ENCODE data around the gene PEAK3.

The PEAK3 gene

DNA sequence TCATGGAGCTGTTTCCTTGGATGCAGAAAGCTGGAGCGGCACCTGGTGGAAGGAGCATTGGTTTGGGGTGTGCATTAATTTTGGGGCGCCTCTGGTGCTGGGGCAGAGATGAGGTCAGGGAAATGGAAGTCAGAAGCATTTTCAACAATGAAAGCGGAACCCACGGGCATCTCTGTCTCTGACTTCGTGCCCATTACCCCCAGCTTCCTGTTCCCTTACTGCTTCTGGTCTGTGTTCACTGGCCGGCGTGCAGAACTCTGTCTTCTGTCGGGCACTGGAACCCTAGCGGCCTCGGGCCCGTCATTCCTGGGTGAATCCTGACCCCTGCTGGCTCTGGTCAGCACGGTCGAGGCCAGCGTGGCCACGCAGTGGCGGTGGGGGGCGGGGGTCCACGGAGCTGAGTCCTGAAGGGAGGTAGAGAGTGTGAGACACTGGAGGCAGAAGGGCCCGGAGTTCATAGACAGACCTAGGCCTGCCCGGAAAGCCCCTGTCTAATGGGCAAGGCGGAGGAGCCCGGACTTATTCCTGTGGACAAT is 33.9 kb upstream of the PEAK3 start:
- no peak for DNase-seq (ENCODE audit: low read depth in 2 of 2)

DNA sequence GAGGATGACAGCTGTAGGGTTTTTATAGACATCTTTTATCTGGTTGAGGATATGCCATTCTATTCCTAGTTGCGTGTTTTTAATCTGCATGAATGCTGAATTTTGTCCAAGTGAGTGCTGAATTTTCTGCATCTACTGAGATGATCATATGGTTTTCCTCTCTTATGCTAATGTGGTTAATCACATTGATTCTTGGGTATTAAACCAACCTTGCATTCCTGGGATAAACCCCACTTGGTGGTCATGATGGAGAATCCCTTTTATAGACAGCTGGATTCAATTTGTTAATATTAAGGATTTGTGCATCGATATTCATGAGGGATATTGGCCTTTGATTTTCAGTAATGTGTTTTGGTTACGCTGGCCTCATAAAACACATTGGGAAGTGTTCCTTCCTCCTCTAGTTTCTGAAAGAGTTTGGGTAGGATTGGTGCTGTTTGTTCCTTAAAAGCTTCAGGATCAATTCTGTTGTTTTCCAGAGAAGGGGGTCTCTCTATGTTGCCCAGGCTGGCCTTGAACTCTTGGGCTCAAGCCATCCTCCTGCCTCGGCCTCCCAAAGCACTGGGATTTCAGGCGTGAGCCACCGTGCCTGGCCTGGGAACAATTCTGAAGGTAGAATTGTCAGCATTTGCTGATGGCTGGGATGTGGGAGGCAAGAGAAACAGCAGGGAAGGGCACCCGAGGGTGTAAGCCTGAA is 33.3 kb upstream of the PEAK3 start:
- DNase-seq (ENCODE audit: low read depth in 2 of 2), result no peak

DNA sequence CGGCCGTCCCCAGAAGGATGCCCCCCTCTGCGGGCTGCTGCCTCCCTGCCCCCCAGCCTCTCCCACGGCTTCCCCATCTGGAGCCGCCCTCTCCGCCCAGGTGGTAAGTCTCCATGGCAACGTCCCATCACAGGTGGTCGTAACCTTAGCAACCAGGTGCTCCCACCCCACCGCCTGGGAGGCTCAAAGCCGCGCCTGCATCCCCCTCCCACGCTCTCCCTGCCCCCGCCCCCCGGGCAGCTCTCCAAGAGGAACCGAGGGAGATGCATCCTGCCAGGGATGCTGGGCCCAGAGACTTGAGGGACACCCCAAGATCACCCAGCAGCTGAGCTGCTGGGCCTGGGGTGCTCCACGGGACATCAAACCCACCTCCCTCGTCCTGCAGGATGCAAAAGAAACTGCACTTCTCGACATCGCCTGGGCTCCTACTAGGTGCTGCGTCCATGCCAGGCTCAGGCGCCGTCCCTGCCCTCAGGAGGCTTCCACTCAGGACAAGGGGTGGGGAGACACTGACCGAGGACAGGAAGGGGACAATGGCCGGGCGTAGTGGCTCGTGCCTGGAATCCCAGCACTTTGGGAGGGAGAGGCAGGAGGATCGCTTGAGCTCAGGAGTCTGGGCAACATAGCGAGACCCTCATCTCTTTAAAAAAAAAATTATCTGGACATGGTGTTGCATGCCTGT is 31.0 kb upstream of the PEAK3 start:
- DNase-seq (ENCODE audit: low read depth in 2 of 2), result no peak

DNA sequence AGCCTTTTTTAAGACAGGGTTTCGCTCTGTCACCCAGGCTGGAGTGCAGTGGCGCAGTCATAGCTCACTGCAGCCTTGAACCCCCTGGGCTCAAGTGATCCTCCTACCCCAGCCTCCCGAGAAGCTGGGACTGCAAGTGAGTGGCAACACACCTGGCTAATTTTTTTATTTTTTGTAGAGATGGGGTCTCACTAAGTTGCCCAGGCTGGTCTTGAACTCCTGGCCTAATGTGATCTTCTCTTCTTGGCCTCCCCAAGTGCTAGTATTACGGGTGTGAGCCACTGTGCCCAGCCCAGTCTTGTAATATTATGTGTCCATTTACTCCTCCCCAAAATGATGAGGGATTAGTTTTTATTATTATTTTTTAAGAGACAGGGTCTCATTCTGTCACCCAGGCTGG is 29.1 kb upstream of the PEAK3 start:
- no peak for DNase-seq (ENCODE audit: low read depth in 2 of 2)

DNA sequence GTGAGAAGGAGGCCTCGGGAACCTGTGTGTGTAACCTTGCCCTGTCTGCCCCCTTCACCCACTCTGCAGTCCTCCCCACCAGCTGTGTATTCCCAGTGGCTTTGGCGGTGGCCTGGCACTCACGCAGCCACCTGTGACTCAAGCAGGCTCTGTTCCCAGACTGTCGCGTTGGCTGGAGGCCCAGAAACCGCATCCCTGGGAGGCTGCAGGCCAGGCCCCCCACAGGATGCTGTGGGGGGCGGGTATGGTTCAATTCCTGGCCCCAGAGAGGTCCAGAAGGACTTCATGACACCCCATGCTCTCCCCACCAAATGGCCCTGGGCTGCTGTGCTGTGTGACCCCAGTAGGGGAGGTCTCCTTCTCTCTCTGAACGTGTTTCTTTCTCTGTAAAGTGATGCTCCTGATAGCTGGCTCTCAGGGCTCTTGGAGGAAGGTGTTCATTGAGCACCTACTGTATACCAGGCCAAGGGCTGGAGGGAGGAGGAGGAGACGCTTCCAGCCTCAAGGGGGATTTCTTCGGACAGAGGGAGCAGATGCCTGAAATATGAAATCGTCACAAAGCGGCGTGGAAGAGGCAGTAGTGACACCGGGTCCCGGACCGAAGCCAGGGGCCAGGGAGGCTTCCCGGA is 27.9 kb upstream of the PEAK3 start:
- DNase-seq (ENCODE audit: low read depth in 2 of 2), result no peak

DNA sequence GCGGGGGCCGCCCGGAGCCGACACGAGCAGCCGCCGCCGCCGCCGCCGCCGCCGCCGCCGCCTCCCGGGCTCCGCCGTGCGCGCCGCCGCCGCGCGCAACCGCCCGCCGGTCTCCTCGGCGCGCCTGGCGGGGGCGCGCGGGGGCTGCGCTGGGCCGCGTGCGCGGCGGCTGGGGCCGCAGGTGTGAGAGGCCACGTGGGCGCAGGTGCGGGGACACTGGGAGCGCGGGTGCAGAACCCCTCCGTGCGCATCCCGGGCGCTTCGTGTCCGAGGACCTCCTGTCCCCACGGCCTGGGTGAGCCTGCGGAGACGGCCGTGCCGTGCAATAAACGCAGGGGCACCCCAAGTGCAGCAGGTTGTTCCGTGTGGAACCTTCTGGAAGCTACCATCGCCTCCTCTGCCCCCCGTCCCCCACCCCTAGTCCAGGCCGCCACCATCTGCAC is 26.2 kb upstream of the PEAK3 start, which contains the start of gene LINGO3:
TSS of gene LINGO3 (minus strand) at position 41 of the 443 bp plus-strand sequence. CDS start 16,378 bp downstream, outside the sequence.
- no peak for DNase-seq (ENCODE audit: low read depth in 2 of 2)

DNA sequence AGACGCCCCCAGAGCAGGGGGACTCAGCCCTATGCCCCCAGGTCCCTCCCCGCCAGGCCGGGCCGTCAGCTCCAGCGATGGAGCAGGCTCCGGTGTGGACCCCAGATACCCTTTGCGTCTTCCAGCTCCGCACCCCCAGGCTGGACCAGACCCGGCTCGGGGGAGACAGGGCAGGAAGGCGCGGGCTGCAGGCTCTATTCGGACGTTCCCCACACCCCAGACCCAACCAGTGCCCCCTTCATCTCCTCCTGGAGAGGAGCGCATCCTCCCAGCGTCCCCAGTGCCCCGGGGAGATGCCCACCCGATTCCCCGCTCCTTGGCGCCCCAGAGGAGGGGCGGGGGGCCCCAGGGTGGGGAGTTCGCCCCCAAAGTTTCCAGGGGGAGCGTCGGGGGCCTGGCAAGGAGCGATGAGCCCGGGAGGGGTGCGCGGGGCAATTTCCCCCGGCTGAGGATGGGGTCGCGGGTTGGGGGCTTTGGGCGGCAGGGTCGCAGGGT is 25.6 kb upstream of the PEAK3 start:
- DNase-seq (ENCODE audit: low read depth in 2 of 2), result no peak

DNA sequence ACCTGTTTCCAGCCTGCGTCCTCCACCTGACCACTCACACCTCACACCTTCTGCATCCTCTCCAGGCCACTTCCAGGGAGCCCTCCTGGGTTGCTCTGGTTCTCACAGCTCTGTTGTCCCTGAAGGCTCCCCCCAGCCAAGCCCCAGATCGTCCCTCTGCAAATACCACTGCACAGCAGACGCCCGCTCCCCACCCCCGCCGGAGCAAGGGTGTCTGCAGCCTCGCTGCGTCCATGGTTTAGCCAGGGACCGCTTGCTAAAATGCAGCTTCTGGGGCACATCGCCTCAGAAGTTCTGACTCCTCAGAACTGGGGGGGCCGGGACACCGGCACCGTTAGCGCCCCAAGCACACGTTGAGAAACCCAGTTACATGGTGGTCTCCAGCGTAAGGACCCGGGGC is 25.0 kb upstream of the PEAK3 start:
- DNase-seq (ENCODE audit: low read depth in 2 of 2), result no peak

DNA sequence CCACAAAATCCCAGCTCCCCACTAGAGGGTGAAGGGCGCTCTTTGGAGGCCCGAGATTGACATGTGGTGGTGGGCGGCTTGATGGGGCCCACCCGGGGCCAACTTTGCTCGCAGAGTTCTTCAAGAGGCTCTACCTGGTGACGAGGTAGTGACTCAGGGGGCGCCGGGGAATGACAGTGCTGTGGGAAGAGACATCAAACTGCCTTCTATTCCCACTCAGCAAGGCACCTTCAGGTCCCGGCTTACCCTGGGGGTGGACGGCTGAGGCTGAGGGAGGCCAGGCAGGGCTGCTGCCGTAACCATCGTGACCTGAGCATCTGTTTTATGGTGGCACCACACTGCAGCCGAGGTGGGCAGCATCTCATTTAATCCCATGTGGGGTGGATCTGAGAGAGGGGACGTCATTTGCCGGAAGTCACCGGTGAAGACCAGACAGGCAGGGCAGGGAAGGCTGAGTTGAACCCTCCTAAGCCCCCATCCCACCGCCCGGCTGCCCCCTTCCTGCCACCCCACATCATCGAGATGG is 24.4 kb upstream of the PEAK3 start:
- no peak for DNase-seq (ENCODE audit: low read depth in 2 of 2)

DNA sequence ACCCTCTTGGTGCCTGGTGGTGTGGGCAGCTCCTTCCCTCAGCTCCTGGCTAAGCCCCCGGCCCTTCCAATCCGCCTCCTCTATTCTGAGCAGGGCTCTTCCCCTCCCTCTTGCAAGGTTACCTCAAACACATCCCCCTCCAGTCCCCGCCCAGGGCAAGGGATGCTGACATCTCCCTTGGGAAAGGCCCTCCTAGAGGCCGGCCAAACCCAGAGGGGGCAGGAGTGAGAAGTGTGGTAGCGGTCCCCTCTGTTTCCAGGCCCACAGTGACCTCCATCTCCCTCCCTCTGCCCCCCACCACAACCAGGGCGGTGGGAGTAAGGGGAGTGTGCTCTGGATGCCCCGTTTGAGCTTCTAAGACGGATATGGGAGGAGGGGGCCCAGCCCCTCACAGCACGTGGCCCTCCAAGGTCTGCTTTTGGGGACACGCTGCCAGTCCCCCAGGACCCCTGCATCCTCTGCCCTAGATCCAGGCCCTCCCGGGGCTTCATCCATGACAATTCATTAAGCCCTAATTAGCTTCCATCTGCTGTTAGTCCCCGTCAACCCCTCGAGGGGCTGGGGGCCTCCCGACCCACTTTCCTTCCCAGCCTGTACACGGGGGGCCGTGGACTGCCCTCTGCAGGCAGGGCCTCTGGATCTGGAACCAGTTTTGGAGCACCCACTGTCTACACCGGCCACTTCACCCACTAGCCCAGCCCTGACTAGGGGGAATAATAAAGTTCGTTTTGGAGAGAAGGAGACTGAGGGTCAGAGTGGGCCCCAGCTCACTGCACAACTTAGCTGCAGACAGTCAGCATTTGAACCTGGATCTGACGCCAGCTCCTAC is 23.7 kb upstream of the PEAK3 start:
- no peak for DNase-seq (ENCODE audit: low read depth in 2 of 2)

DNA sequence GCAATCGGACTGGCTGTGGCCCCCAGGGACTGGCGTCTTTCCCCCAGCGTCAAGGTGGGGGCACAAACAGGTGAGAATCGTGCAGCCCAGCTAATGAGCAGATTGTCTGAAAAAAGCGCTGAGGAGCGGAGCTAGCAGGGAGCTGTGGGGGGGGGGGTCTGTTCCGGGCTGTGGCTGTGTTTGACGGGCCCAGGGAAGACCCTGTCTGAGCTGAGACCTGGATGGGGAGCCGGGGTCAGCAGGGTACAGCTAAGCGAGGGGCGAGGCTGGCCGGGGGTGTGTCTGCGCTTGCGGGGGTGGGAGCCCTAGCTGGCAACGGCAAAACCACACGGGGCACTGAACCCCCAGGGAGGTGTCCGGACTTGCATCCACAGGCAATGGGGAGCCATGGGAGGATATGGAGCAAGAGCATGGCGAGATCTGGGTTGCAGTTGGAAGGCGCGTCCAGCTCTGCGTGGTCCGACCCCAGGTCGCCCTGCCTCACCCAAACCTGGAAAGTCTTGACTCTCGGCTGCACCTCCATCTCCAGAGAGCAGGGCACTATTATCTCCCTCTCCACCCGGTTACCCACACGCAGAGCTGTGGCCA is 21.3 kb upstream of the PEAK3 start:
- no peak for DNase-seq (ENCODE audit: low read depth in 2 of 2)

DNA sequence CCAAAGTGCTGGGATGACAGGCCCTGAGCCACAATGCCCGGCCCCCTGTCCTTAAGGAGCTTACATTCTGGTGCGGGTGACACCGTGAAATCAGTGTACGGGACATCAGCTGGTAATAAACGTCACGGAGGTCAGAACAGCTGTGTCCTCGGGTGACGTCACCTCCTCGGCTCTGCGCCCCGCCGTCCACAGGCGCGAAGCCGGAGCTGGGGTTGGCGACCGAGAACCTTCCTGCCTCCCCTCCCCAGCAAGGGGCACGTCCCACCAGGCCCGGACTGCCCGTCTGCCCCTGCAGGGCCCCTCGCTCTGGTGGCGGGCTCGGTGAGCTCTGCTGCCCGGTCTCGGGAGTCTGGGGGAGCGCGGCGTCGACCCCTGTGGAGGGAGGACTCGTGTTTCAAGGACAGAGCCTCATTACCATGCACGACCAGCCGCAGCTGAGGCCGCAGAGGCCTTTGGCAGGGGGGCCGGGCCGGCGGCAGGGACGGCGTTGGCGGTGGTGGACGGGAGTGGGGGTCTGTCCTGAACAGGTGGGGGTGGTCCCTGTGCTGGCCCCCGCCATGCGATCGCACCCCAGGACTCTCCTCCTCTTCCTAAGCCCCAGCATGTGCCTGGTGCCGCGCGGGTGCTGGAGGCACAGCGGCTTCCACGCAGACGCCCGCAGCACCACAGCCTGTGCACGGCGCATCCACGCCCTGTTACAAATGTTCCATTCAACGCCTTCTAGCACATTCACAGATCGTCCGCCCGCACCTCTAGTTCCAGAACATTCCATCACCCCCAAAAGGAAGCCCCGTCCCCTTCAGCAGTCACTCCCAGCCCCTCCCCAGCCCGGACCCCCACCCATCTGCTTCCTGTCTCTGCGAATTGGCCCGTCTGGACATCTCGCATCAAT is 20.6 kb upstream of the PEAK3 start:
- no peak for DNase-seq (ENCODE audit: low read depth in 2 of 2)

DNA sequence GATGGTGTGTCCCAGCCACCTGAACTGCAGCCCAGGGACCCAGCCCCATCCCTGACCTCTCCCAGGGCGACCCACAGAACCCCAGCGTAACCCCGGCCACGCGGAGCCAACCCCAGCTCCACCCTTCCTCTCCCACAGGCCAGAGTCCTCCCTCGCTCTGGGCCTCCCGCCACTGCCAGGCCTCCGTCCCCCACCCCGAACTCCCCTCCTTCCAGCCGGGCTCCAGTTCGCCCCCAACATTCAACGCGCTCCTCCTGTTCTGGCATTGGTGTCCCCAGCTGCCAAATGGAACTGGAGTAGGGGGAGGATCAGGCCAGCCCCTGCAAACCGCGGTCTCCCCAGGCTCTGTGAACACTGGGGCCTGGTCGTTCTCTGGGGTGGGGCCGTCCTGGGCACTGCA is 18.6 kb upstream of the PEAK3 start:
- DNase-seq (ENCODE audit: low read depth in 2 of 2), result no peak

DNA sequence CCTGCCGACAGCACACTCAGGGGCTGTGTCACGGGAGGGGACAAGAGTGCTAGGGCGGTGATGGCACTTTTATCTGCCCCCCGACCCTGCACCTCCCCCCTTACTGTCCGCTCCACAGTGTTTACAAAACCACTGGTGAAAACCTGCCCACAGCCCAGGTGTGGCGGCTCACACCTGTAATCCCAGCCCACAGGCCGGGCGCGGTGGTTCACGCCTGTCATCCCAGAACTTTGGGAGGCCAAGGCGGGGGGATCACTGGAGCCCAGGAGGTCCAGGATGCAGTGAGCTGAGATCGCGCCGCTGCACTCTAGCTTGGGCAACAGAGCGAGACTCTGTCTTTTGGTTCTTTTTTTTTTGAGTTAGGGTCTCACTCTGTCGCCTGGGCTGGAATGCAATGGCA is 14.2 kb upstream of the PEAK3 start:
- DNase-seq (ENCODE audit: low read depth in 2 of 2), result no peak

DNA sequence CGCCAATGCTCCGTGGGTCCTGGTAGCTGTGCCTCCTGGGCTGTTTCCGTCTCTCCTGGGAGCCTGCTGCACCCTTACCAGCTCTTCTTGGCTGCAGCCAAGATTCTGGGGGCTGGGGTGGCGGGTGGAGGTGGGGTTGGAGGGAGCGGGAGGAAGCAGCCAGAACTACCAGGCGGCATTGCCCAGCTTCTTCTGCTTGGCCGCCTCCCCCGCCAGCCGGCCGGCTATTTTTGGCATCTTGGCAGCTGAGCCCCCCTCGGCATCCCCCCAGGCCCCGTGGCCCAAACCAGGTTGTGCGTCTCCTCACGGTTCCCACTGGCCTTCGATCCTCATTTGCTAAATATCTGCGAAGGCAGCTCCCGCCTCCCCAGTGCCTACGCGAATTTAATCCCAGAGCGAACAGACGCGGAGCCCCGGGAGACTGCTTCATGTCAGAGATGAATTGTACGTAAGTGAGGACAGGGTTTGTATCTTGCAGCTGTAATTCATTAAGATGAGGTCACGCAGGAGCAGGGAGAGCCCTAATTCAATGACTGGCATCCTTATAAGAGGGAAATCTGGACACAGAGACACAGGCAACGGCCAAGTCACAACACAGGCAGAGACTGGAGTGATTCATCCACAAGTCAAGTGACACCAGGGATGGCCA is 12.8 kb upstream of the PEAK3 start:
- no peak for DNase-seq (ENCODE audit: low read depth in 2 of 2)

DNA sequence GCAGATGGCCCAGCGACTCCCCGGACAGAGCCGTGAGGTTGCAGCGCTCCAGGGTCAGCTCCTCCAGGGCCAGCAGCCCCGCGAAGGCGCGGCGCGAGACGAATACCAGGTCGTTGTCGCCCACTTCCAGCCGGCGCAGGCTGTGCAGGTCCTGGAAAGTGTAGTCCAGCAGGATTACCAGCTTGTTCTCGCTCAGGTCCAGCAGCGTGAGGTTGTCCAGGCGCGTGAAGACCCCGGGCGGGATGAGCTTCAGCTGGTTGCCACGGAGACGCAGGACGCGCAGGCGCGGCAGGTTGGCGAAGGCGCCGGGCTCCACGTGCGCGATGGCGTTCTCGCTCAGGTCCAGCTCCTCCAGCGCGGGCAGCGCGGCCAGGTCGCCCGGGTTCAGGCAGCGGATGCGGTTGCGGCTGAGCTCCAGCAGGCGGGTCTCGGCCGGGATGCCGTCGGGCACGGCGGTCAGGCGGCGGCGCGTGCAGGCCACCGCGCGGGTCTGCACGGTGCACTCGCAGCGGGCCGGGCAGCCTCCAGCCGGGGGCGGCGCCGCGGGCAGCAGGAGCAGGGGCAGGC is 9.3 kb upstream of the PEAK3 start:
- DNase-seq (ENCODE audit: low read depth in 2 of 2), result no peak

DNA sequence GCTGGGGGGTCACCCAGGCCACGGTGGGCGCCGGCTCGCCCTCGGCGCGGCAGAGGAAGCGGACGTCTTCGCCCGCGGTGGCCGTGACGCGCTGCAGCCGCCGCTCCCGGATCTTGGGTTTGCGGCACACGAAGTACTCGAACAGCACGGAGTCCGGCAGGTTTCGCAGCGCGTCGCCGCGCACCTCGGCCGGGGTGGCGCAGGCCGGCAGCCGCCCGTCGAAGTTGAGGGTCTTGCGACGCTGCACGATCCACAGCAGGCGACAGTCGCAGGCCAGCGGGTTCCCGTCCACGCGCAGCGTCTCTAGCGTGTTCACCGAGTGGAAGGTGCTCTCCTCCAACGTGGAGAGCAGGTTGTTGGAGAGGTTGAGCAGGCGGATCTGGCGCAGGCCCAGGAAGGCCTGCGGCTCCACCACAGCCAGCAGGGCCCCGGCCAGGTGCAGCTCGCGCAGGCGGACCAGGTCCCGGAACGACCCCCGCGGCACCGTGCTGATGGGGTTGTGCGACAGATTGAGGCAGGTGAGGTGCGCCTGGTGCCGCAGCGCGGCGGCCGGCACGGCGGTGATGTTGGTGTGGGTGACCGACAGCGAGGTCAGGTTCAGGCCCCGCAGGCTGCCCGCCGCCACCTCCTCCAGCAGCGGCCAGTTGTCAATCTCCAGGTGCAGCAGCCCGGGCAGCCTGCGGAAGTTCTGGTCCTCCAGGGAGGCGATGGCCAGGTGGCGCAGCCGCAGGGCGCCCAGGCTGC is 8.6 kb upstream of the PEAK3 start:
- DNase-seq (ENCODE audit: low read depth in 2 of 2), result no peak

DNA sequence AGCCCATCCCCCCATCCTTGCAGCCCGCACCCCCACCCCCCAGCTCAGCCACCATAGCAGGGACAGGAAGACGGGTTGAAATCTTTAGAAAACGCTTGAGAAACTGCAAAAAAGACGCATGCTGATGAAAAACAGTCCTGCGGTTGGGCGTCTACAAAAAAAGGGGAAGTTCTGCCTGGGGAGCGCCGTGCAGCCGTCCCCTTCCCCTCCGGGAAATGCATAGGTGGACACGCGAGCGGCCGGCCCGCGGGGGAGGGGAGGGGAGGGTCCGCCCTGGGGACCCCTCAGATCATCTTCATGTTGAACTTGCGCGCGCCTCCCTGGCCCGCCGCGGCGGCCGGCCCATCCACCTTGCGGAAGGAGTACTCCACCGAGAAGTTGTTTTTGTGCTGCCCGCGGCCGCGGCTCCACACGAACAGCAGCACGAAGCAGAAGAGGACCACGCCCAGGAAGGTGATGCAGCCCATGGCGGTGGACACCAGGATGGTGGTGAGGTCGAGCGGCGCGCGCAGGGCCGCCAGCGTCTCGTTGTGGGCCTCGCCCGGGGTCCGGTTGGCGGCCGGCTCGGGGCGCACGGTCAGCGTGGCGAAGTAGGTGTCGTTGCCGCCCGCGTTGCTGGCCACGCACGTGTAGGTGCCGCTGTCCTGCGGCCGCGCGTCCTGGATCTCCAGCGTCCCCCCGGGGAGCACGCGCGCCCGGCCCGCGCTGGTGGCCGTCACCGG is 7.9 kb upstream of the PEAK3 start:
- DNase-seq (ENCODE audit: low read depth in 2 of 2), result peak in 1 of 2 donors; percentile 45

Measured in stimulated activated CD8-positive, alpha-beta memory T cell treated with anti-CD3 and anti-CD28 coated beads, Interleukin-7, amount 100 ng/mL, for 4 hours (primary cell).